ENCODE results near the gene APBA1.

DNA sequence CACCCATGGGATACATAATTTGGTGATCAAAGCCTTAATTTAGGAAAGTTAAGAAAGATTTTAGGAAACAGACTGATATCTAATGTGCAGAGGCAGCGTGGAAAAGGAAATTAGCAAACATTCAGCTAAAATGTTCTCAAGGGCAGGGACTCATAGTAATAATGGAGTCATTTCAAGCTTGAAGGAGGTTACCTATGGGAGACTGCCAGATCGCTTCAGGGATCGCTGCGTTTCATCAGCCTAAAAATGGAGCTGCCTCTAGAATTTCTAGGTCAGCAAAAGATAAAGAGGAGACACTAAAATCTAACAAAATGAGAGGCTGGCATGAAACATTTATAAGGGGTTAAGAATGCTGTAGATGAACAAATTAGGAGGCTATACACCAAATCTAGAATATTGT lies 115.5 kb downstream of the APBA1 start:
- TF ChIP-seq REST (IDR thresholded peaks at IDR 0.05; ENCODE audit: insufficient replicate concordance, low read depth) = no peak
- TF ChIP-seq CTCF (IDR thresholded peaks at IDR 0.05; ENCODE audit: insufficient read depth, low read length) = no peak
- TF ChIP-seq POLR2AphosphoS5 (IDR thresholded peaks at IDR 0.05; ENCODE audit: low read depth) = no peak
